Nephron (organoid): Measurements from ENCODE around the gene HMCN1.
"Not testable (repeated sequence)": the region's sequence is repeated elsewhere in the genome, so short reads cannot be mapped to it uniquely, and the experiment has no call there.

Experiments
- H3K27ac Mint-ChIP-seq, 3 experiments: 2 replicates each; pipeline ENCODE4 v1.8.0; 2020; ENCODE audit warnings: mixed read lengths in 3 of 3, mild to moderate bottlenecking in 2 of 3, moderate library complexity in 1 of 3
- H3K27me3 Mint-ChIP-seq: 2 replicates; pipeline ENCODE4 v1.8.0; 2021; ENCODE audit warnings: low read depth, mild to moderate bottlenecking, moderate library complexity, mixed read lengths
- H3K36me3 Mint-ChIP-seq: 2 replicates; pipeline ENCODE4 v1.8.0; 2020; ENCODE audit warnings: low read depth, mixed read lengths
- H3K4me1 Mint-ChIP-seq: 2 replicates; pipeline ENCODE4 v1.8.0; 2020; ENCODE audit warnings: mixed read lengths
- H3K4me3 Mint-ChIP-seq, 3 experiments: 2 replicates each; pipeline ENCODE4 v1.8.0; 2020; ENCODE audit warnings: mild to moderate bottlenecking in 3 of 3, mixed read lengths in 3 of 3, moderate library complexity in 2 of 3
- H3K9me3 Mint-ChIP-seq: 2 replicates; pipeline ENCODE4 v1.8.0; 2020; ENCODE audit warnings: mixed read lengths
- CTCF ChIP-seq, 3 experiments: fragments of 200-600 bp; sonication (generic); IDR thresholded peaks; one replicate each; pipeline ENCODE4 v1.5.0; 2021; ENCODE audit warnings: antibody characterized with exemption in 3 of 3; ENCODE audit not compliant: unreplicated experiment in 3 of 3

The HMCN1 gene

GRCh38 chr1:185774394-185774793 is 40.2 kb downstream of the HMCN1 start:
- H3K9me3 Mint-ChIP-seq = peaks cover 5% of the 10 kb centered on the region
- peaks cover 20% of the 10 kb centered on the region for H3K4me1 Mint-ChIP-seq
- H3K4me3 Mint-ChIP-seq = no peak overlapping the region
- H3K27me3 Mint-ChIP-seq = peaks cover 8% of the 10 kb centered on the region
- peaks cover 12% of the 10 kb centered on the region for H3K36me3 Mint-ChIP-seq
- H3K27ac Mint-ChIP-seq = no peak overlapping the region
- no peak for TF ChIP-seq CTCF (IDR thresholded peaks at IDR 0.05; ENCODE audit: unreplicated experiment in 3 of 3)

GRCh38 chr1:185775501-185775900 is 41.3 kb downstream of the HMCN1 start:
- Mint-ChIP-seq H3K9me3 (peaks cover 5% of the 10 kb centered on the region), H3K27me3 (peaks cover 8% of the 10 kb centered on the region), H3K36me3 (peaks cover 12% of the 10 kb centered on the region), H3K4me1 (peaks cover 20% of the 10 kb centered on the region), H3K4me3 (no peak overlapping the region), H3K27ac (no peak overlapping the region)
- TF ChIP-seq CTCF (IDR thresholded peaks at IDR 0.05; ENCODE audit: unreplicated experiment in 3 of 3) = no peak

- Mint-ChIP-seq H3K27ac (no peak overlapping the region), H3K36me3 (peaks cover 16% of the 10 kb centered on the region), H3K27me3 (peaks cover 8% of the 10 kb centered on the region), H3K9me3 (peaks cover 10% of the 10 kb centered on the region), H3K4me1 (peaks cover 20% of the 10 kb centered on the region), H3K4me3 (no peak overlapping the region)
- TF ChIP-seq CTCF (IDR thresholded peaks at IDR 0.05; ENCODE audit: unreplicated experiment in 3 of 3) = no peak
Observed at GRCh38 chr1:185776522-185776921, 42.3 kb downstream of the HMCN1 start.

- H3K4me3 Mint-ChIP-seq, H3K27ac Mint-ChIP-seq, H3K27me3 Mint-ChIP-seq, H3K4me1 Mint-ChIP-seq: not testable (repeated sequence)
- H3K36me3 Mint-ChIP-seq = peaks cover 26% of the 10 kb centered on the region
- H3K9me3 Mint-ChIP-seq = peaks cover 30% of the 10 kb centered on the region
Observed at GRCh38 chr1:185783860-185784259, 49.7 kb downstream of the HMCN1 start.

- Mint-ChIP-seq H3K36me3 (peaks cover 26% of the 10 kb centered on the region), H3K27ac (no peak overlapping the region), H3K27me3 (no peaks in the 10 kb centered on the region), H3K4me1 (peaks cover 8% of the 10 kb centered on the region), H3K9me3 (peaks cover 30% of the 10 kb centered on the region), H3K4me3 (no peak overlapping the region)
- TF ChIP-seq CTCF (IDR thresholded peaks at IDR 0.05; ENCODE audit: unreplicated experiment in 3 of 3) = no peak
Observed at GRCh38 chr1:185785586-185785985, 51.4 kb downstream of the HMCN1 start.

GRCh38 chr1:185786524-185786923 is 52.3 kb downstream of the HMCN1 start:
- no peak overlapping the region for H3K4me3 Mint-ChIP-seq
- H3K27ac Mint-ChIP-seq = no peak overlapping the region
- no peaks in the 10 kb centered on the region for H3K27me3 Mint-ChIP-seq
- H3K9me3 Mint-ChIP-seq = peaks cover 24% of the 10 kb centered on the region
- no peak for TF ChIP-seq CTCF (IDR thresholded peaks at IDR 0.05; ENCODE audit: unreplicated experiment in 3 of 3)
- peaks cover 8% of the 10 kb centered on the region for H3K4me1 Mint-ChIP-seq
- H3K36me3 Mint-ChIP-seq = peaks cover 21% of the 10 kb centered on the region
